Transverse colon (tissue), 4 donors: ENCODE measurements around the gene ANO3. TPM values are rescaled to one million over a fixed set of nuclear protein-coding genes. Genes with fewer than 3 reads are reported as not detected.

Experiments used
- DNase-seq: peaks from one replicate; pipeline ENCODE4 v3.0.0-alpha.2; 2019
- H3K27ac ChIP-seq, 4 donors: fragments of 200-600 bp; sonication (generic); 2 replicates each; pipeline ENCODE4 v1.5.1; 2016 to 2018; ENCODE audit warnings: inconsistent platforms in 4 of 4
- H3K27me3 ChIP-seq: fragments of 200-600 bp; sonication (generic); 2 replicates; pipeline ENCODE4 v1.5.1; 2017; ENCODE audit warnings: inconsistent platforms
- H3K36me3 ChIP-seq, 4 donors: fragments of 200-600 bp; sonication (generic); 2 replicates each; pipeline ENCODE4 v1.5.1; 2017 to 2019; ENCODE audit warnings: inconsistent platforms in 4 of 4
- H3K4me1 ChIP-seq, 4 donors: fragments of 200-600 bp; sonication (generic); 2 replicates each; pipeline ENCODE4 v1.5.1; 2017 to 2020; ENCODE audit warnings: inconsistent platforms in 4 of 4
- H3K4me3 ChIP-seq, 4 donors: fragments of 200-600 bp; sonication (generic); 1 replicate in 1 of 4; 2 replicates in 3 of 4; pipeline versions ENCODE4 v1.5.1 to v1.6.1; 2017 to 2019; ENCODE audit warnings: inconsistent platforms in 4 of 4
- H3K9me3 ChIP-seq, 2 donors: fragments of 200-600 bp; sonication (generic); 2 replicates each; pipeline ENCODE4 v1.5.1; 2017 to 2019; ENCODE audit warnings: inconsistent platforms in 2 of 2
- CTCF ChIP-seq, 5 experiments: fragments of 200-600 bp in 3 of 5; fragments of 450-650 bp in 2 of 5; sonication (generic) in 3 of 5; IDR thresholded peaks; 1 replicate in 2 of 5; 2 replicates in 3 of 5; pipeline ENCODE4 v1.5.1; 2016 to 2017; ENCODE audit warnings: antibody characterized with exemption in 5 of 5, inconsistent platforms in 3 of 5, mild to moderate bottlenecking in 2 of 5, moderate library complexity in 1 of 5
- EP300 ChIP-seq: sonication (generic); formaldehyde crosslinking; IDR thresholded peaks from one replicate; pipeline ENCODE4 v1.6.1; 2017; ENCODE audit warnings: antibody characterized with exemption, low read depth
- POLR2A ChIP-seq: fragments of 450-650 bp; IDR thresholded peaks from one replicate; pipeline ENCODE4 v1.6.1; 2016; ENCODE audit warnings: antibody characterized with exemption, mild to moderate bottlenecking, moderate library complexity
- POLR2AphosphoS5 ChIP-seq, 3 donors: sonication (generic); formaldehyde crosslinking; IDR thresholded peaks; one replicate each; pipeline ENCODE4 v1.6.1; 2016; ENCODE audit warnings: antibody characterized with exemption in 3 of 3
- WGBS, 2 donors: methylation state at CpG; one replicate each; pipeline ENCODE4 v1.1.5; 2018; ENCODE audit warnings: low coverage in 1 of 2; 5-methylcytosine and 5-hydroxymethylcytosine counted together
- in situ Hi-C, 4 donors: fragments of 200-750 bp; cut with MboI; loops; one replicate each; pipeline versions ENCODE4 v1.15.0 to v1.15.1; 2017; ENCODE audit warnings: low sequenced_read_pairs in 3 of 4, low pct_ligation_motif_present in 1 of 4, low pct_unique_long_range_greater_than_20kb in 1 of 4
- intact Hi-C: fragments of 100-400 bp; cut with DNase I; formaldehyde crosslinking; loops from one replicate; pipeline ENCODE4 v1.15.1; 2023; ENCODE audit warnings: low total_unique reads
- total RNA-seq, 4 donors: library from RNA; depleted of rRNA; stranded (reverse); fragments of >200 nt; gene quantifications; one replicate each; pipeline ENCODE4 v1.1.0, GENCODE V29; 2016

Gene ANO3
- total RNA-seq, 4 donors from 2014 or later, result 0.16 to 0.55 TPM; not detected in 2

DNA sequence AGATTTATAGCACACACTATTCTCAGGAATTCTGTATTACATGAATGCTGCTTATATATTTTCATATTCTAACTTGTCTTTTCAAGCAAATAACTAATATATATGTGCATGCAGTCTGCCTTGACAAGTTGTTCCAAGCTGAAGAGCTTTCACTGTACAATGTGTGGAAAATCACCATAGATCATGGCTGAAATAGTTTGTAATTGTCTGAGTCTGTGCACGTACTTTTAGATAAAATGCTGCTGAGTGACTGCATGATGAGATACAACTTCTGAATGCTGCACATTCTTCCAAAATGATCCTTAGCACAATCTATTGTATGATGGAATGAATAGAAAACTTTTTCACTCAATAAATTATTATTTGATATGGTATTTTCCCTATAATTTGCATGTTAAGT, 331.0 kb downstream of the ANO3 start:
- intact Hi-C loops, result no loop called here
- Histone ChIP-seq H3K27me3 (no peaks in the 10 kb centered on the region), H3K36me3 (no peaks in the 10 kb centered on the region), H3K4me3 (no peak overlapping the region), H3K4me1 (no peaks in the 10 kb centered on the region), H3K9me3 (no peaks in the 10 kb centered on the region), H3K27ac (no peak overlapping the region)
- WGBS, 2 donors, result 63 to 69% methylated on average over 1 of the region's 1 CpG
- in situ Hi-C loops, result loop anchor here in 2 of 4 donors (25.0 kb wide), 2 partner anchors 351 to 376 kb away; no protein-coding TSS in a partner anchor
- TF ChIP-seq POLR2A (no peak), EP300 (no peak), POLR2AphosphoS5 (IDR thresholded peaks at IDR 0.05) (no peak), CTCF (IDR thresholded peaks at IDR 0.05) (no peak)
- DNase-seq, result no peak

DNA sequence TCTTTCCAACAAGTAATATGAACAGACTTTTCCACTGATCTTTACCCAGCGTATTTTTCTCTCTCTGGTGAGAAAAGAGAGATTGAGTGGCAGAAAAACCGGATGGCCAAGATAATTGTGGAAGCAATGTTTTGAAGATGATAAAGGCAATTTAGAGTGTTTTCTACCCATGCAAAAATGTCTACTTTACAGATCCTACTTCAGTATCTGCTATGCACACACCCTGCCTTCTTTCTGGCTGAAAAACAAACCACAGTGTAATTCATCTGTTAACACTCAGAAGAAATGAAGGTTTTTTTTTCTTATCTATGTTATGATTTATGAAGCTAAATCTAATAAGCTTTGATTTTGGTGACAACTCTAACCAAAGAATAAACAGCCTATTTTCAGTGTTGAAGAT, 333.1 kb downstream of the ANO3 start:
- in situ Hi-C loops, result loop anchor here in 2 of 4 donors (25.0 kb wide), 2 partner anchors 353 to 378 kb away; no protein-coding TSS in a partner anchor
- 69 to 81% methylated on average over 2 of the region's 2 CpGs for WGBS, 2 donors

GRCh38 chr11:26665946-26666345, 334.0 kb downstream of the ANO3 start:
- Histone ChIP-seq H3K36me3 (no peaks in the 10 kb centered on the region), H3K4me1 (no peaks in the 10 kb centered on the region), H3K27ac (no peak overlapping the region), H3K27me3 (no peaks in the 10 kb centered on the region), H3K9me3 (no peaks in the 10 kb centered on the region), H3K4me3 (no peak overlapping the region)
- no peak for DNase-seq
- intact Hi-C loops (no loop called here), in situ Hi-C loops (loop anchor here in 2 of 4 donors (25.0 kb wide), 2 partner anchors 354 to 379 kb away; no protein-coding TSS in a partner anchor)
- TF ChIP-seq EP300, result no peak
- no peak for TF ChIP-seq POLR2A
- 80 to 86% methylated on average over 1 of the region's 1 CpG for WGBS, 2 donors

More for the DNA sequence above, 333.1 kb downstream of the ANO3 start:
- no peak for TF ChIP-seq POLR2AphosphoS5 (IDR thresholded peaks at IDR 0.05)
- no peak for TF ChIP-seq POLR2A
- no peak for TF ChIP-seq EP300
- no peak for DNase-seq
- H3K36me3 ChIP-seq, result no peaks in the 10 kb centered on the region
- H3K27me3 ChIP-seq, result no peaks in the 10 kb centered on the region
- no peaks in the 10 kb centered on the region for H3K9me3 ChIP-seq
- H3K4me3 ChIP-seq, result no peak overlapping the region
- no peaks in the 10 kb centered on the region for H3K4me1 ChIP-seq
- H3K27ac ChIP-seq, result no peak overlapping the region
- intact Hi-C loops, result no loop called here

DNA sequence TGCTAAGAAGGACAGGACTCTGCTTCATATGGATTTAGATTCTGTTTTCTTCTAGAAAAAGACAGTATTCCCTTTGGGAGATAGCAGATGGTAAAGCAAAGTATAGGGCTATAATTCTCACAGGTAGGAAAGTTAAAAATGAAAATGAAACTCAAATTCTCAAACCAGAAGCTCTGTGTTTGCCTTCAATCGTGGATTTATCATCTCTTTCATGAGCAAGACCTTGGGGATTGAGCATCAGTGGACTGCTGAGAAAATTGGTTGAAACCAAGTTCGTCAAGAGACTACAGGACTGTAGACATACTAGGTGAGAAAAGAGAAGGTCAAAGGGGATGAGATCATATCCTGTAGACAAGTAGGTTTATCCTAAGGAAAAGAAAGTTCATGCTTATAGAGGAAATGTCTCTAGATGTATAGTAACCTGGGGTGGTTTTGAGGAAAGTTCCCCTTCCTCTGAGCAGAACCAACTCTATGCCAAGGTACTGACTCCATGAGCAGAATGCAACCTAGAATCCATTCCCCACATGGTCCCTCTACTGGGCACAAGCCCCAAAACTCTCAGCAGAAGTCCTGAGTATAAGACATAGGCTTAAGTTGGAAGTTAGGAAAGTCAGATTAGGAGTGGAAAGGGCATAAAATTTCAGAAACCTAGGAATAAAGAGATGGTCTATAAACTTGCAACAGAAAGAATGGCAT, 343.5 kb downstream of the ANO3 start:
- no peaks in the 10 kb centered on the region for H3K9me3 ChIP-seq
- no peak overlapping the region for H3K27ac ChIP-seq
- H3K4me1 ChIP-seq, result peaks cover 0 to 4% (median 0%) of the 10 kb centered on the region in 4 donors
- TF ChIP-seq CTCF (IDR thresholded peaks at IDR 0.05), result no peak
- no peak for TF ChIP-seq POLR2AphosphoS5 (IDR thresholded peaks at IDR 0.05)
- TF ChIP-seq POLR2A, result no peak
- TF ChIP-seq EP300, result no peak
- no peaks in the 10 kb centered on the region for H3K36me3 ChIP-seq
- WGBS, 2 donors, result 17 to 44% methylated on average over 1 to 2 of the region's 2 CpGs
- H3K27me3 ChIP-seq, result no peaks in the 10 kb centered on the region
- intact Hi-C loops, result no loop called here
- peak overlapping the region in 1 of 4 donors; percentile 6 for H3K4me3 ChIP-seq
- DNase-seq, result no peak
- in situ Hi-C loops, result no loop called here

DNA sequence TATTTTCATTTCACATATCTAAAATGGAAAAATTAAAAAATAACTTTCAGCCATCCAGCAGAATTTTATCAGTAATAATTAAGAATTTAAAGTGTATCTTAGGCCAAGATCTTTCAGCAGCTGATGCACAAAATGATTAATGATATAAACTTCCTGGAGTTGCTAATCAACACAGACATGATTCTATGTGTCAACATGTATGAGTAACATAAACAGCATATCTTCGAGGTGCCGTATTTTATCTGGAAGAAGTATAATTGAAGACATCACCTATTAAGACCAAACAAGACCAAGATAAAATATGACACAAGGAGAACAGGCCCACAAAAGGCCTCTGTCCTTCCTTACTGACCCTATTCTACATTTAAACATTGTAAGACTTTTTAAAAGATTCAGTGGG, 344.7 kb downstream of the ANO3 start:
- no peak for DNase-seq
- intact Hi-C loops (no loop called here), in situ Hi-C loops (no loop called here)
- Histone ChIP-seq H3K4me3 (no peak overlapping the region), H3K9me3 (no peaks in the 10 kb centered on the region), H3K36me3 (no peaks in the 10 kb centered on the region), H3K27ac (no peak overlapping the region), H3K27me3 (no peaks in the 10 kb centered on the region), H3K4me1 (peaks cover 0 to 4% (median 0%) of the 10 kb centered on the region in 4 donors)
- TF ChIP-seq EP300, result no peak
- TF ChIP-seq POLR2A, result no peak
- no peak for TF ChIP-seq CTCF (IDR thresholded peaks at IDR 0.05)
- no peak for TF ChIP-seq POLR2AphosphoS5 (IDR thresholded peaks at IDR 0.05)
- 81 to 92% methylated on average over 2 of the region's 2 CpGs for WGBS, 2 donors
